HepG2 (cell line): ENCODE measurements around the gene SLC25A10. TPM values are rescaled to one million over a fixed set of nuclear protein-coding genes. Genes with fewer than 3 reads are reported as not detected.
A peak's percentile ranks its signal among the peaks of the same experiment; 100 is the strongest.

Experiments
- ASH2L ChIP-seq: fragments of 300-600, 200-600 bp; sonication (generic); IDR thresholded peaks from 2 replicates; pipeline ENCODE4 v1.7.0; 2017; ENCODE audit warnings: low read depth, mild to moderate bottlenecking, moderate library complexity, mixed read lengths, low read length; ENCODE audit not compliant: insufficient read length
- DR1 ChIP-seq: sonication (generic); formaldehyde crosslinking; IDR thresholded peaks from 2 replicates; pipeline ENCODE4 v1.8.0; 2021; ENCODE audit warnings: mild to moderate bottlenecking, missing genetic modification reagents, inconsistent platforms
- ELK4 ChIP-seq: sonication (generic); formaldehyde crosslinking; IDR thresholded peaks from 2 replicates; pipeline ENCODE4 v1.9.0; 2021; ENCODE audit warnings: missing genetic modification reagents, borderline replicate concordance
- HOXA3 ChIP-seq: sonication (generic); formaldehyde crosslinking; IDR thresholded peaks from 2 replicates; pipeline ENCODE4 v1.5.0; 2020; ENCODE audit warnings: missing genetic modification reagents
- IRX3 ChIP-seq: sonication (generic); formaldehyde crosslinking; IDR thresholded peaks from 2 replicates; pipeline ENCODE4 v1.8.1; 2023; ENCODE audit warnings: mild to moderate bottlenecking, low read depth, missing genetic modification reagents, borderline replicate concordance
- KAT2B ChIP-seq: fragments of 150-350 bp; IDR thresholded peaks from 2 replicates; pipeline ENCODE4 v1.6.1; 2014; ENCODE audit warnings: low read depth, low read length, borderline replicate concordance
- KDM6A ChIP-seq: IDR thresholded peaks from 2 replicates; pipeline ENCODE4 v1.6.1; 2016; ENCODE audit warnings: low read depth
- LCORL ChIP-seq, 2 experiments: fragments of 450-650 bp in 1 of 2; sonication (generic) in 1 of 2; formaldehyde crosslinking in 1 of 2; IDR thresholded peaks; 2 replicates each; pipeline versions ENCODE4 v1.5.0 to v1.6.1; 2017 to 2020; ENCODE audit warnings: antibody characterized with exemption in 1 of 2, missing genetic modification reagents in 1 of 2
- NR2F1 ChIP-seq, 2 experiments: fragments of 450-650 bp in 1 of 2; formaldehyde crosslinking in 1 of 2; IDR thresholded peaks; 2 replicates each; pipeline versions ENCODE4 v1.5.0 to v1.6.1; 2016 to 2020; ENCODE audit warnings: mild to moderate bottlenecking in 1 of 2, missing compliant biosample characterization in 1 of 2, missing genetic modification reagents in 1 of 2, moderate library complexity in 1 of 2
- PHF21A ChIP-seq: sonication (generic); formaldehyde crosslinking; IDR thresholded peaks from 2 replicates; pipeline ENCODE4 v1.5.0; 2020; ENCODE audit warnings: mild to moderate bottlenecking, missing genetic modification reagents
- RARG ChIP-seq: sonication (generic); formaldehyde crosslinking; IDR thresholded peaks from 2 replicates; pipeline ENCODE4 v1.4.0; 2020; ENCODE audit warnings: low read depth, mild to moderate bottlenecking, missing genetic modification reagents
- RNF2 ChIP-seq: fragments of 450-650 bp; conservative IDR thresholded peaks from 2 replicates; pipeline ENCODE4 v1.6.1; 2016; ENCODE audit warnings: low read depth
- SALL1 ChIP-seq: sonication (generic); formaldehyde crosslinking; IDR thresholded peaks from 2 replicates; pipeline ENCODE4 v1.8.0; 2022; ENCODE audit warnings: mild to moderate bottlenecking, missing genetic modification reagents
- SKIL ChIP-seq: sonication (generic); formaldehyde crosslinking; IDR thresholded peaks from 2 replicates; pipeline ENCODE4 v1.8.0; 2022; ENCODE audit warnings: missing genetic modification reagents, mild to moderate bottlenecking, moderate library complexity, borderline replicate concordance
- SP4 ChIP-seq: sonication (generic); formaldehyde crosslinking; IDR thresholded peaks from 2 replicates; pipeline ENCODE4 v1.8.1; 2023; ENCODE audit warnings: mild to moderate bottlenecking, missing genetic modification reagents
- TBP ChIP-seq: sonication (generic); formaldehyde crosslinking; IDR thresholded peaks from 2 replicates; pipeline ENCODE4 v1.5.0; 2020; ENCODE audit warnings: missing genetic modification reagents
- ZBTB38 ChIP-seq: sonication (generic); formaldehyde crosslinking; IDR thresholded peaks from 2 replicates; pipeline ENCODE4 v1.5.1; 2020; ENCODE audit warnings: mild to moderate bottlenecking, missing genetic modification reagents
- ZFP90 ChIP-seq: sonication (generic); formaldehyde crosslinking; IDR thresholded peaks from 2 replicates; pipeline ENCODE4 v1.8.0; 2022; ENCODE audit warnings: missing genetic modification reagents, mild to moderate bottlenecking, inconsistent platforms, borderline replicate concordance
- ZFY ChIP-seq: sonication (generic); formaldehyde crosslinking; IDR thresholded peaks from 2 replicates; pipeline ENCODE4 v1.4.0; 2020; ENCODE audit warnings: missing genetic modification reagents
- ZNF251 ChIP-seq: sonication (generic); formaldehyde crosslinking; IDR thresholded peaks from 2 replicates; pipeline ENCODE4 v1.9.0; 2021; ENCODE audit warnings: mild to moderate bottlenecking, missing genetic modification reagents
- ZNF292 ChIP-seq: sonication (generic); formaldehyde crosslinking; IDR thresholded peaks from 2 replicates; pipeline ENCODE4 v1.8.1; 2022; ENCODE audit warnings: mild to moderate bottlenecking, low read depth, missing genetic modification reagents, borderline replicate concordance
- ZNF567 ChIP-seq: sonication (generic); formaldehyde crosslinking; IDR thresholded peaks from 2 replicates; pipeline ENCODE4 v1.8.1; 2023; ENCODE audit warnings: mild to moderate bottlenecking, missing genetic modification reagents, borderline replicate concordance
- ZNF615 ChIP-seq: sonication (generic); formaldehyde crosslinking; IDR thresholded peaks from 2 replicates; pipeline ENCODE4 v1.5.0; 2020; ENCODE audit warnings: mild to moderate bottlenecking, missing genetic modification reagents, borderline replicate concordance
- polyA plus RNA-seq, 8 experiments: library from polyadenylated mRNA; depleted of rRNA in 3 of 8; stranded (reverse) in 7 of 8; unstranded in 1 of 8; fragments of >200 nt; fragmentation: Illumina TruSeq in 4 of 8; extraction: Trizol in 4 of 8; gene quantifications; 2 replicates each; pipeline versions ENCODE4 v1.2.1 to v1.2.3, GENCODE V29; 2011 to 2016; ENCODE audit warnings: low read depth in 4 of 8, missing spikeins in 1 of 8, mixed read lengths in 1 of 8; ENCODE audit not compliant: insufficient read depth in 1 of 8
- total RNA-seq, 5 experiments: library from RNA; depleted of rRNA; stranded (reverse); fragments of >200 nt; fragmentation: Illumina TruSeq; extraction: Trizol; gene quantifications; 2 replicates each; pipeline ENCODE4 v1.2.3, GENCODE V29; 2016; ENCODE audit warnings: low read depth in 1 of 5

The SLC25A10 gene
- total and polyA plus RNA-seq, 2 of the 13 experiments (the other 11 are each of a cell fraction or from before 2014, with no cell fraction given): 46.5 to 140 TPM

GRCh38 chr17:81683584-81684441, 28.3 kb upstream of the SLC25A10 start, which contains the start of the genes ARL16 and HGS (continued):
- TF ChIP-seq RNF2 (no peak), ZNF615 (CRISPR knock-in tag) (no peak), ZBTB38 (CRISPR knock-in tag) (no peak), NR2F1 (CRISPR knock-in tag; IDR thresholded peaks at IDR 0.05) (no peak), TBP (CRISPR knock-in tag) (no peak), ZFY (CRISPR knock-in tag) (peak; percentile 66), LCORL (IDR thresholded peaks at IDR 0.05) (no peak), LCORL (CRISPR knock-in tag; IDR thresholded peaks at IDR 0.05) (peak; percentile 29; the same call in 1 of the 2 replicates), SALL1 (CRISPR knock-in tag) (peak; percentile 63), KDM6A (CRISPR knock-in tag) (no peak), RARG (0 out of 2 replicates have a peak, but pooled peaks have one; percentile 80), HOXA3 (CRISPR knock-in tag) (peak; percentile 79), ASH2L (peak; percentile 90), DR1 (CRISPR knock-in tag) (peak; percentile 80), ZNF292 (CRISPR knock-in tag) (no peak), ZFP90 (CRISPR knock-in tag) (peak; percentile 93), KAT2B (no peak), SP4 (CRISPR knock-in tag) (peak; percentile 95), PHF21A (CRISPR knock-in tag) (peak; percentile 42; the same call in 1 of the 2 replicates), ZNF567 (0 out of 2 replicates have a peak, but pooled peaks have one; percentile 8), SKIL (CRISPR knock-in tag) (peak; percentile 36; the same call in 1 of the 2 replicates), ZNF251 (0 out of 2 replicates have a peak, but pooled peaks have one; percentile 28), ELK4 (CRISPR knock-in tag) (0 out of 2 replicates have a peak, but pooled peaks have one; percentile 11), IRX3 (CRISPR knock-in tag) (peak; percentile 25; the same call in 1 of the 2 replicates)
